HCT116 (cell line): ENCODE results near the gene NEUROG1.

Experiments used
- CEBPB ChIP-seq: IDR thresholded peaks from 2 replicates; pipeline ENCODE4 v1.6.1; 2012; ENCODE audit warnings: low read depth
- POLR2A ChIP-seq: IDR thresholded peaks from 2 replicates; pipeline ENCODE4 v1.7.0; 2011; ENCODE audit warnings: borderline replicate concordance; ENCODE audit not compliant: insufficient read depth, insufficient read length; ENCODE audit errors: extremely low read depth
- ZFX ChIP-seq: fragments of 450-650 bp; IDR thresholded peaks from 2 replicates; pipeline ENCODE4 v1.6.1; 2017
- TF ChIP-seq, protein P1 (sequence below), 3 experiments: fragments of 200-600 bp in 1 of 3; sonication (generic) in 1 of 3; IDR thresholded peaks in 2 of 3; conservative IDR thresholded peaks in 1 of 3; 2 replicates each; pipeline ENCODE4 v1.5.1; 2012 to 2017; ENCODE audit warnings: low read depth in 2 of 3, low read length in 2 of 3, antibody characterized with exemption in 1 of 3, borderline replicate concordance in 1 of 3, control low read depth in 1 of 3, mild to moderate bottlenecking in 1 of 3, mixed read lengths in 1 of 3, mixed run types in 1 of 3, moderate library complexity in 1 of 3; ENCODE audit not compliant: insufficient read depth in 1 of 3
- TF ChIP-seq, protein P2 (sequence below): IDR thresholded peaks from 2 replicates; pipeline ENCODE4 v1.6.1; 2012
- TF ChIP-seq, protein P3 (sequence below): IDR thresholded peaks from 2 replicates; pipeline ENCODE4 v1.6.1; 2012

DNA sequence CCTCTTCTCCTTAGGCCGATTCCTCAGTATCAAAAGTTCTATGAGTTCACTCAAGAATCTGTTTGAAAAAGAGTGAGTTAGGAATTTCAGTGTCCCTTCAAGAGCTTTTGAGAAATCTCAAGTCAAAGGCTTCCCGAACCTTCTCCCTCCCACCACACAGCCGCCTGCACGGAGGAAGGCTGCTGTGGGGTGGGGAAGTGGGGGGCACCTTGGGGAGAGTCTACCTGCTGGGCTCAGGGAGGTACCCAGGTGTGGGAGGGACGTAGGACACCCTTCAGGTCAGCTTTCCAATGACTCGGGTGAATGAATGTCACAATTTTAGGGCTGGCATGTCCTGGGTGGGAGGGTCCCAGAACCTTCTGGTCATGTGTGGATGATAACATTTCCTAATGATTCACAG is 25.5 kb upstream of the NEUROG1 start:
- TF ChIP-seq ZFX = no peak
- TF ChIP-seq CEBPB = no peak
- TF ChIP-seq, protein P1, sequence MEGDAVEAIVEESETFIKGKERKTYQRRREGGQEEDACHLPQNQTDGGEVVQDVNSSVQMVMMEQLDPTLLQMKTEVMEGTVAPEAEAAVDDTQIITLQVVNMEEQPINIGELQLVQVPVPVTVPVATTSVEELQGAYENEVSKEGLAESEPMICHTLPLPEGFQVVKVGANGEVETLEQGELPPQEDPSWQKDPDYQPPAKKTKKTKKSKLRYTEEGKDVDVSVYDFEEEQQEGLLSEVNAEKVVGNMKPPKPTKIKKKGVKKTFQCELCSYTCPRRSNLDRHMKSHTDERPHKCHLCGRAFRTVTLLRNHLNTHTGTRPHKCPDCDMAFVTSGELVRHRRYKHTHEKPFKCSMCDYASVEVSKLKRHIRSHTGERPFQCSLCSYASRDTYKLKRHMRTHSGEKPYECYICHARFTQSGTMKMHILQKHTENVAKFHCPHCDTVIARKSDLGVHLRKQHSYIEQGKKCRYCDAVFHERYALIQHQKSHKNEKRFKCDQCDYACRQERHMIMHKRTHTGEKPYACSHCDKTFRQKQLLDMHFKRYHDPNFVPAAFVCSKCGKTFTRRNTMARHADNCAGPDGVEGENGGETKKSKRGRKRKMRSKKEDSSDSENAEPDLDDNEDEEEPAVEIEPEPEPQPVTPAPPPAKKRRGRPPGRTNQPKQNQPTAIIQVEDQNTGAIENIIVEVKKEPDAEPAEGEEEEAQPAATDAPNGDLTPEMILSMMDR (IDR thresholded peaks at IDR 0.05 in 2 of 3, conservative IDR thresholded peaks at IDR 0.05 in 1 of 3; ENCODE audit: borderline replicate concordance in 1 of 3, insufficient read depth in 1 of 3, low read depth in 2 of 3, low read length in 2 of 3) = no peak
- TF ChIP-seq, protein P2, sequence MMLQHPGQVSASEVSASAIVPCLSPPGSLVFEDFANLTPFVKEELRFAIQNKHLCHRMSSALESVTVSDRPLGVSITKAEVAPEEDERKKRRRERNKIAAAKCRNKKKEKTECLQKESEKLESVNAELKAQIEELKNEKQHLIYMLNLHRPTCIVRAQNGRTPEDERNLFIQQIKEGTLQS = no peak
- TF ChIP-seq, protein P3, sequence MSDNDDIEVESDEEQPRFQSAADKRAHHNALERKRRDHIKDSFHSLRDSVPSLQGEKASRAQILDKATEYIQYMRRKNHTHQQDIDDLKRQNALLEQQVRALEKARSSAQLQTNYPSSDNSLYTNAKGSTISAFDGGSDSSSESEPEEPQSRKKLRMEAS = no peak
- TF ChIP-seq POLR2A = no peak
